Epithelial cell of prostate (primary cell): ENCODE measurements around the gene ATP8B4.

Source experiments
- DNase-seq: peaks from one replicate; pipeline ENCODE4 v3.0.0-alpha.2; 2011; ENCODE audit warnings: low read depth, low spot score
- H3K27ac ChIP-seq: fragments of 450-650 bp; 2 replicates; pipeline ENCODE4 v1.5.1; 2017; ENCODE audit warnings: mild to moderate bottlenecking

Gene ATP8B4

DNA sequence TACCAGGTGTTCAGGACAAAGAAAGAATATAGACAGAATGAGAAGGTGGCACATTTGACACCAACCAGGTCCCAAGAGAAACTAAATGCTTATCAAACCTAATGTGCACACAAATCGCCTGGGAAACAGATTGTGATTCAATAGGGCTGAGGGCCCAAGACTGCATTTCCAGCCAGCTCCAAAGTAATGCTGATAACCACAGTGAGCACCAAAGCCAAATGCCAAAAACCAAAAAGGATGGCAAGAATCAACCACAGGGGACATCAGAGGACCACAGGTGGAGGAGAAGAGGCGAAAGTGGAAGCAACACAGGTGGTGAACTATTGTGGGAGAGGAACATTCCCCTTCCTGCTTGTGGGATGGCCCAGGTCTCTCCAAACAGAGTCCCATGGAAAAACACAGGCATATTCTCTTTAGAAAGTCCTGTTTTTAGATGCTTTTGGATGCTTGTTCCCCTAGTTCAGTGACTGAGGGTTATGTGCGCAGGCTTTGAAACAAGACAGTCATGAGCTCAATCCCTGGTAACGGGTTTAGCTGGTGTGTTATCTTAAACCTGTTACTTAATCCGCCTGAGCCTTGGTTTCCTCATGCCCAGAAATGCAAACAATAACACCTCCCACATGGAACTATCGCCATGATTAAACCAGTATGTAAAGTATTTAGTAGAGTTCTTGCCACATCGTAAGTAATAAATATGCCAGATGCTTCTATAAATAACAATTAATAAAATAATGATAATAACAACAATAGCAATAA is 241.7 kb downstream of the ATP8B4 start:
- H3K27ac ChIP-seq, result no peak overlapping the region

DNA sequence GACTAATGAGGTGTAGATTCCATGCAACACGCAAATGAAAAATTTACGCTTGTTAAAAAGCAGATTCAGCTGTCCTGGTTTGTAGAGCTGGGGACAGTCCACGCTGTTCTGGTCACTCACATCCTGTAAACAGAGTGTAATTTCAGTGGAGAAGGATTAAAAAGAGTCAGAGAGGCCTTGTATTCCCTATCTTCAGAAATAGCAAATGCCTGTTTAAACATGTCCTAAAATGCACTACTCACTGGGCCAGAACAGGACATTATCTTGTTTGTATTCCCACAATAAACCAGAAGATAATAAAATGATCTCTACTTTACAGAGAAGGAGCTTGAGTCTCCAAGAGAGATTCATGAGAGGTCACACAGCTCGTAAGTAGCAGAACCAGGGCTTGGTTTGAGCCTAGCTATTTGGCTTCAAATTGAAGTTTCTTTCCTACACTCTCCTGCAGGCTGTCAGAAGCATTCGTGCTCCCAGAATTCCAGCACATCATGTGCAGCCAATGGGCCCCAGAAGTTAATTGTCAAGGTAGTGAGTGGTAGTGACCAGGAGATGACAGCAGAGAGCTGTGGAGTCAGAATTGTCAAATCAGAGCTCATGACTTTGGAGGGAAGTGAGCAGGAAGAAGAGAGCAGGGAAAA is 242.5 kb downstream of the ATP8B4 start:
- no peak for DNase-seq
- H3K27ac ChIP-seq, result no peak overlapping the region

More for the DNA sequence above, 241.7 kb downstream of the ATP8B4 start:
- DNase-seq, result no peak

DNA sequence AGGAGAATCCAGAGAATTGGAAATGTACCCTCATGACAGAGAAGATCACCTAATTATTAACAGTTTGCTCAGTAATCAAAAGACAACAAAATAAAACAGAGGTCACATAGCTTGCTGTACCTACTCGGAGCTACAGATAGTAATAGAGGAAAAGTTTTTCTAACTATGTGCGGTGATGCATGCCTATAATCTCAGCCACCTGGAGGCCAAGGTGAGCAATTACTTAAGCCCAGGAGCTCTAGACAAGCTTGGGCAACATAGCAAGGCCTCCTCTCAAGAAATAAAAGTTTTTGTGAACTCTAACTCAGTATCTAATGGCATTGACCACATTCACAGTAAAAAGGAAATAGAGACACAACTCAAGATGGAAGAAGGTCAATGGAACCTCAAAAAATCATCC is 243.6 kb downstream of the ATP8B4 start:
- no peak overlapping the region for H3K27ac ChIP-seq
- DNase-seq, result no peak

DNA sequence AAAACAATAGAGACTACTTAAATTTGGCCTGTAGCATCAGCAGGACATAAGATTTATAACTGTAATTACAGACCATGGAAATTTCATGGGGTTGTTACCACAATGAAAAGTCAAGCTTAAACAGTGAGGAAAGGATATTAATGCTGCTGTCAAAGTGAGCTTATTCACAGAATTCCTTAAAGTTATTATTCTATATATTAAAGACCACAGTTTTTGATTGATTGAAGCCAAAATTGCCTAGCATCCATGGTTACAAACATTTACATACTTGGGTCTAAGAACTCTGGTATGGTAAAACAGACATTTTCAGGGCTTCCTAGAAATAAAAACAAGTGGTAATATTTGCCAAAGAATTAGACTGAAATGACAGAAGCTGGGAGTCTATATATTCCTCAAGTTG is 248.6 kb downstream of the ATP8B4 start:
- no peak for DNase-seq
- no peak overlapping the region for H3K27ac ChIP-seq

DNA sequence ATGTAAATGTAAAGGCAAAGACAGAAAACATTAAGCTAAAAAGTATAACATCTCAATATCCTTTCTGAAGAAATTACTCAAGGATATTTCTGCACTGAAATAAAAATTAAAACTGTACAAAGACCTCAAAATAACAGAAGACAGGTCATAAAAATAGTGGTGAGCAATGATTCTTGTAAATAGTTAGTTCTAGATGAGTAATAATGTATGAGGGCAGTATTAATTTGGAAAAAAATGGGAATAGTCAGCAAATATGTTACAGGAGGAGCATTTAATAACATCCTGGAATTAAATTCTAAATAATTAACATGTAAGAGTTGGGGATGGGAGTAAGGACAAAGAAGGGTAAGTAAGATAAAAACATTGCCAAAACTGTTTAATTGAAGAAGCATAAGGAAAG is 250.7 kb downstream of the ATP8B4 start:
- no peak for DNase-seq
- H3K27ac ChIP-seq, result no peak overlapping the region

DNA sequence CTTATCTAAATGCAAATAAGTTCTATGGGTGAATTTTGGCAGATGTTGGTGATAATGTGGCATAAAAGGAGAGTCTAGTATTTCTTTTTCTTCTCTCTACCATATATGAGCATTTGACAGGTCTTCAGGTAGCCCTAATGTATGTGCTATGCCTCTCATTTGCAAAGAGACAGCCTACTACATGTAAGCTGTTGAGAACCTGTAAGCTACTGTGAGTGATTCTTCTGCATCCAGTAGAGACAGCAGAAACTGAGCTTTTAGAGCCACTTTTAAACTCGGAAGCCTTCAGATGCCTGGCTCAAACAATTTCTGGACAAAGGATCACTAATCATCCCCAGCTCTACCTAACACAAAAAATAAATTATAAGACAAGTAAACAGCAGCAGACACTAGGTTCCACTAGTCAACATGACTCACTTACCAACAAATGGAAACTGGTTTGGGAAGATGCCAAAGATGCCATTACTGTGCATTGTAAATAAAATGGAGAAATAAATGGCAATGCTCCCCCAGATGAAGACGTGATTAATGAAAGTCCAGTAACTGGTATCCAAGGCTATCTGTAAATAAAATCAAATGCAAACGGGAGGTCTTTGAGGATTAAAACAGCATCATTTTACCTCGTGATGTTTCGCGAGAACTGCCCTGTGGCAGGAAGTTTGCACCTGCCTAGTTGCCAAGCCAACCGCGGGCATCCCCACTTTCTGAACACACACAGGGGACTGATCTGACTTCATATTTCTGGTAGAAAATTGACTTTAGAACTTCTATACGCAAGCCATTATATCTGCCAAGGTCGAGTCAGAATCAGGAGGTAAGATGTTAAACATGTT is 252.9 kb downstream of the ATP8B4 start:
- peak; percentile 60 for DNase-seq
- no peak overlapping the region for H3K27ac ChIP-seq

DNA sequence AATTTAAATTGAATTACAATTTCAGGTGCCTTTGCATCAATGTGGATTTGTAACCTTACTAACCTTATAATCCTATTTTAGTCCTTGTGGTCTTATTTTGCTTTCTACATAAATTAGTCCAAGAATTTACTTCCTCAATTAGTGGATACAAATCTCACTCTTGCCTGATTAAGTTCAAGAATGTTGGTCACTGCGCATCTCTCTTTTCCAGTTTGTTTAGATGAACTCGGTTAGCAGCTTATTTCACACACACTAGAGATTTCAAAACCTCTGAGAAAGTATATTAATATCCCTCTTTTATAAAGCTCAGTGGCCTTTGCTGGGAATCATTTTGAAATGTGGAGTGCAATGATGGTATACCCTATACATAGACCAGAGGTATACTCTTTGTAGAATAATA is 254.8 kb downstream of the ATP8B4 start:
- peak overlapping the region; percentile 41 for H3K27ac ChIP-seq

DNA sequence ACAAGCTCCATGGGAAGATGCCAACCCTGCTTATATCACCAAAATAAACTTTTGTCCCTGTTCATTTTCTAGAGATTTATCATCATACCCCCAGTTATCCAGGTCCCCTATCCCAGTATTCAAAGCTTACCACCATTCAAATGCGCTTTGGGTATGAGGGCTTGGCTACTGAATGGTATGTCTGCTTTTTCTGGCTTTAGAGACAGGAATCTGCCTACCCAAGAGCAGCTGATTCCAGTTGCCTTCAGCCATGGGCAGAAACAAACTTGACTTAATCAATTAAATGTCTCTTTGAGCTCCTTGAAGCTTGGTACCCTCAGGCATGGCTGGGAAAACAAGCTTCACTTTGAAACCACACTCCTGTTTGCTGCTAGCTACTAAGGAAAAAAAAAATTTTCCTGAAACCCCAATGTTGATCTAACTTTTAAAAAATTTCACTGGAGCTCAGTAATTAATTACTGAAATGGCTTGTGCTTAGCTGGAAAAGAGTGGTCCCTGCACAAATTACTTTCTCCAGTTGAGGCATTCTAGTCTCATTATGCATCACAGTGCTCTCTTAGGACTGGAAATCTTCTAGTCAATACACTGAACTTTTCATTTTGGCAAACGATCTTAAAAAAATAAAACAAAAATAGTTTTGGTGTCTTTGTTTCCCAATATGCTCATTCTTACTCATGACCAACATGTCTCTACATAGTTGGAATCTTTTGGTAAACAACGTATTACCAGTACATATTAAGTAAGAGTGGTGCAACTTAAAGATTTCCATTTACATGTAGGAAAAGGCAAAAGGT is 255.4 kb downstream of the ATP8B4 start:
- peak overlapping the region; percentile 41 for H3K27ac ChIP-seq
- DNase-seq, result peak; percentile 58

More for the DNA sequence above, 254.8 kb downstream of the ATP8B4 start:
- DNase-seq, result no peak

DNA sequence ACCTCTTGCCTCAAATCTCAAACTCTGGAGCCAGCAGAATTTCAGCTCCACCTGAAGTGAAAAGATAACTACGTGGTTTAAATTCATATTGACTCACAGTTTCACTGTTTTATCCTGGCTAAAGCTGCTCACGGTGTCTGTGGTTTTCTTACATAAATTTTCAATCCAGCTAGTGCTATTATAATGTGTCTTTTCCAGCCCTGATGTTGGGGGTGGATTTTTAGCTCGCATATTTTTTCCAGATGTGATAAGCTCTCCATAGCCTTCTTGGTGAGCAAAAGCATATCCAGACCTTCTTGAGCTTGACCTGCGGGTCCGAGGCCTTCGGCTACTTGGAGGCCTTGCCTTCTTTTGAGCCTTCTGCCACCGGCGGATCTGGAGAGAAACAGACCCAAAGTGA is 258.9 kb downstream of the ATP8B4 start:
- DNase-seq, result peak; percentile 22
- H3K27ac ChIP-seq, result no peak overlapping the region

DNA sequence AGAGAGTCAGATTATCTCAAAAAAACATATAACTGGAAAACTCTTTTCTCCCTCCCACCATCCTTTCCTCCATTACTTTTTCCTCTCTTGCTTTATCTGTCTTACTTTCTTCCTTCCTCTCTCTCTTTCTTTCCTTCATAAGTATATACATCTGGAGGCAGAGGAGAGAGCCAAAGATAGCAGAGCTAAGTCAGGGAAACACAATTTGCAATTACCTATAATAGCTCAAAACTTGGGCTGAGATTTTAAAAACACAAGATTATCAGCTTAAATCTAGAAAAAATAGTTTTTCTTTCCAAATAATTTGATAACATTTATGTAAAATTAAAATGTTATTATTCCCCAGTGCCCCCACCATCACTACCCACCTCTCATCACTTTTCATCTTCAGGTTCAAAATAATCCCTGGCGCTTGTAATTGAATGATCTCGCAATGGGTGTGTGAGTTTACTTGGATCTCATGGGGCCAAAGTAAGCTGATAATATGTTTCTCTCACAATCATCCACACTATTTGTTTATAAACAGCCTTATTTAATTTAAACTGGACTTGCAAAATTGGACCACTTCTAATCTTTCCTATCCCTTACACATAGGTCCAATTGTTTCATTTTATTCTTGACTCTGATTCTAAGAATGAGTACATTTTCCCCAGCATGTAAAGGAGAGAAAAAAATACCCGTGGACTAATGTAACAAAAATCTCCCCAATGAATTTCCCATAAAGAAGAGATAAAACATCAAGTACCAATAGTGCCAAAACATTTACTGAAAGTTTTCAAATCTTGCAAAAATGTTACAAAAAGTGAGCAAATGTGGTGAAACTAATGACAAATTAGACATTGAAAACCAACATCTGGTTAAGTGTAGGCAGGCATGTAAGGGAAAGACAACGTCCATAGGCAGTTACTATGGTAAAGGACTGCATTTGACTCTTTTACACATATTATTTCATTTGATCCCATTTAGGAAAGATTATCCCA is 261.2 kb downstream of the ATP8B4 start:
- no peak for DNase-seq
- no peak overlapping the region for H3K27ac ChIP-seq

DNA sequence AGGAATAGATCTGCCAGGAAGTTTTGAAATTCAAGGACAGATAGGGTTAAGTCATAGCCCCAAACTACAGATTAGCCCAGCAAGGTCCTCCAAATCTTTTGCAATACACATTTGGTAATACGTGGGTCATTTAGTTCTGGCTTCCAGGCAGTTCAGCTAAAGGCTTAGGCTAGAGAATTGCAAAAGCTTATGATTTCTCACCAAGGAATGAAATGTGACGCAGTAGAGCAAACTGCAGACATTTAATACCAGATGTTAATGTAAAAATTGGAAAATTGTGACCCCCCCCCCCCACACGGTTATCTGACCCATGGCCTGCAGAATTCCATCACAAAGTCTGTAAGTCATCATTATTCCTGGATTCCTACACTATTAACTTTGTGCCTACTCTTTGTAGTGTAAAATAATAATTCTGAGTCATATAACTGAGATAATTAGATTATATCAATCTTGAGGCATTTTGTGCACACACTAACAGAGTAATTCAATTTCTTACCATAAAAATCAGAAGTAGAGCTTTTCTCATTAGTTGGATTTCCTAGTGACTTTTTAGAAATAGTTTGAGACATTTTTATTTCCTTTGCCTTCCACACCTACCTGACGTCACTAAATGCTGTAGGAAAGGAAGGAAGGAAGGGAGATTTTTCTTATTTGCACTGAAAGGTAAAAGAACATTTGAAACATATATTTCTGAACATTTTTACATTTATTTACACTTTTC is 263.0 kb downstream of the ATP8B4 start:
- no peak overlapping the region for H3K27ac ChIP-seq
- no peak for DNase-seq

DNA sequence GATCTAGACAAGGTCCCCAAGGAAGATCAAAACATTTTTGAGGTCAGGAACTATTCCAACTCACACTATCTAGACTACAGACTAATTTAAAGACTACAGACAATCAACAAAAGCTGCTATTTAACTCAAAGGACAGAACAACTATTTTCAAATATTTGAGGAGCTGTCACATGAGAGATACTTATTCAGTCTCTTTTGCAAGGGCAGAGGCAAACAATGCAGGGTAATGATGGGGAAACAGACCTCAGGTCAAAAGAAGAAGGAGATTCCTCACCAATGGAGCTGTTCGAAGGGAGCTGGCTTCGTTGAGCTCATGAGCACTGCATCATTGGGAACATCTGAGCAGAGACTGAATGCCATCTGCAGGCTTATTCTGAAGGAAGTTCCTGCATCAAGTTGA is 266.3 kb downstream of the ATP8B4 start:
- no peak for DNase-seq
- no peak overlapping the region for H3K27ac ChIP-seq

DNA sequence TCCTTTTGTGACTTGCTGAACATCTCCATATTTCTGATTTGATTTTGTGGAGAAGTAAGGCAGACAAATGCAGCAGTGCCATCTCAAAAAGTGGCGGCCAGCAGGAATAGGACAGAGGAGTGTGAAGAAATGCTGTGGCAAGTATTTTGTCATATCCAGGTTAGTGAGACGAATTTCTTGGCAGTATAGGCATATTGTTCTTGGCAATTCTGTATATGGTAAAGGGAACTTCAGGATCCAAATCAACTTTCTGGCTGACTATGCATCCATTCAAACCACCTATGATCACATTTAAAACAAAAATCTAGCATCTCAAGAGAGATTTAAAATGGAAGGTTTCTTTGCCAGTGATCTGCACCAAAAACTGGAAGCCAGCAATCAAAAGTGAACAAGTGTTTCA is 270.2 kb downstream of the ATP8B4 start:
- H3K27ac ChIP-seq, result no peak overlapping the region
- no peak for DNase-seq

DNA sequence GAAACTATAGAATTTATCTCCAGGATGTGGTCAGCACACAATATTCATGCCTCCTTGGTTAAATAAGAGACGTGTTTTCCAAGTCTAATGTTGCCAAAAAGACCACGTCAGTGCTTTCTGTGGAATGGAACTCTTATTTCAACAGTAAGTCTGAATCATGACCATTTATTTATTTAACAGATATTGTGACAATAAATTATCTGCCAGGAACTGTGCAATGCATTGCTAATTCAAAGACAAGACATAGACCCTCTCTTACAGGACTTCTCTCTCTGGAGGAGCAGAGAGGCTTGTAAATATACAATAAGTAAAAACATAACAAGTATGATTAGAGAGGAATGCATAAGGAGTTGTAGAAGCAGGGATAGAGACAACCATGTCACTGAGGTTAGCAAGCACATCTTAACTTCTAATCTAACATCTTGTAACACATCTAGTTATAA is 270.7 kb downstream of the ATP8B4 start:
- peak; percentile 53 for DNase-seq
- H3K27ac ChIP-seq, result peak overlapping the region; percentile 29

DNA sequence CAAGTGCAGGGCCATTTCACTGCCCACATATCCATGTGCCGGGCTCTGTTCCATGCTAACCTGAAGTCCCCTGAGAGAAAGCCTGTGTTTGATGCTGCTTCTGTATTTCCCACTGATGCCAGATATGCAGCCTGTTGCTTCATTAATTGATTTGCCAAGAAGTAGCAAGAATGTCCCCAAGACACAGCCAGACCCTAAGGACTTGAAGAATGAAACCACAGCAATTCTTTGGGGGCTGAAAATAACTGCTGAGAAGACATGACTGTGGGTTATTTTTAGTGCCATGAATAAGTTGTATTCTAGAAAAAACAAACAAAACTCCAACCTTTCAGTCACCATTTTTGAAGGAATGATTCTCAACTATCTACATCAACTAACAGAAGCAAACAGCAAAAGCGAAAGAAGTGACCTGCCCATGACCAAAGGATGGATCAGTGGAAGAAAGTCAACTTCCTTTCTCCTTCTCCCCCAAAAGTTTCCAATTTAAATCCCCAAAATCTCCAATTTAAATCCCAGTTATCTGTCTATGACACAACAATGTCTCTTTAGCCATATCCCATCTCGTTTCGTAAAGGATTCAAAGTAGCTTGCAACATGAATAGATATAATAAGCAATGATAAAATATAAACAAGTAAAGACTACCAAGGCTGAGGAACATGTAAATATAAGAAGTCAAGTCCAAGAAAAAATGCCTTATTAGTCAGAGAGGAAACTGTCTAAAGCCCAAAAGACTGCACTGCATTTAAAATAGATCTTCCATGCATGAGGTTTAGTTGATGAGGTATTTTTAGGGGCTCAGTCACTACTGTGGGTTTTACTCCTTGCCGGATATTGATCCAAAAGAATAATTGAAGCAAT is 271.4 kb downstream of the ATP8B4 start:
- no peak for DNase-seq
- peak overlapping the region; percentile 29 for H3K27ac ChIP-seq

DNA sequence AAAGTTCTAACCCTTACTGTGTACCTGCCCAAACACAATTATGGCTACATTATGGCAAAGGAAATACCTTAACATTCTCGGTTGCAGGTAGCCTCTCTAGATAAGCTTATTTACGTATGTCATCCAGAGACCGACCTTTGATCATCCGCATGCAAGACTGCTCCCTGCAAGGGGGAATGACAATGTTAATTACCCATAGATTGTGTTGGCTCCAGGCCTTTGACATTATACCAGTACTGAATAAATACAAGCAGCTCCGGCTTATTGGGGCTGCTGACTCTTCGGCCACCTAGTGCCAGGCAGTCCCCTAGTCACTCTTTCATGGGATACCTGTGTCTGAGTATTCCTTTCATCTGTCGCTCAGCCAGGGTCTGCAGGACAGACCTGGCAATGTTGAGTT is 274.6 kb downstream of the ATP8B4 start:
- no peak for DNase-seq
- no peak overlapping the region for H3K27ac ChIP-seq

DNA sequence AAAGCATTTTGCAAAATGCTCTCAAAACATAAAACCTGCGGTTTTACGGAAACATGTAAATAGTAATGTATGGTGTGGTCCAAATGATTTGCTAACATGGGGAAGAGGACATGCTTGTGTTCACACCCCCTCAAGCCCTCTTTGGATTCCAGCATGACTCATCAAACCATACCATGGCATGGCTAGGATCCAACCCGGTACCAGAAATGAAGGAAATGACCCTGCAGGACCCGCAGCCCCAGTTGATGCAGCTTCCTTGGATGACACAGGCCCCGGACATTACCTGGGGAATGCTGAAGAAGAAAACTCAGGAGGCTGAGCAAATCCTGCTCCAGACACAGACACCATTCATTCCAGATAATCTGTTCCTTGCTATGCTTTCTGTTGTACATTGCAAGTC is 275.3 kb downstream of the ATP8B4 start:
- DNase-seq, result no peak
- no peak overlapping the region for H3K27ac ChIP-seq
